Measurements from ENCODE around the gene MRPS6.

MRPS6 gene

GRCh38 chr21:34073032-34073748 lies at the start of gene MRPS6, which contains the start of gene SLC5A3:
MRPS6 (plus strand) TSS chr21:34073578; CDS start chr21:34073701, 123 bp downstream.
SLC5A3 (plus strand) TSS chr21:34073578; CDS start chr21:34095199, 21,621 bp downstream.
- peak; percentile 45 for DNase-seq

- DNase-seq = no peak
These were observed 49.5 kb upstream of the MRPS6 start for GRCh38 chr21:34023691-34024373.

GRCh38 chr21:34024374-34024693 lies 49.0 kb upstream of the MRPS6 start:
- no peak for DNase-seq

- no peak for DNase-seq
These were observed 45.5 kb upstream of the MRPS6 start for GRCh38 chr21:34027721-34028461.

- no peak for DNase-seq
These were observed 43.4 kb upstream of the MRPS6 start for GRCh38 chr21:34029743-34030528.

GRCh38 chr21:34031835-34032370 lies 41.5 kb upstream of the MRPS6 start:
- DNase-seq = no peak

GRCh38 chr21:34034369-34035014 lies 38.9 kb upstream of the MRPS6 start:
- DNase-seq = no peak

GRCh38 chr21:34035619-34036354 lies 37.6 kb upstream of the MRPS6 start:
- no peak for DNase-seq

GRCh38 chr21:34037009-34037795 lies 36.2 kb upstream of the MRPS6 start:
- DNase-seq = no peak

GRCh38 chr21:34039678-34040382 lies 33.5 kb upstream of the MRPS6 start:
- no peak for DNase-seq

GRCh38 chr21:34042735-34043134 lies 30.6 kb upstream of the MRPS6 start:
- DNase-seq = no peak

- DNase-seq = no peak
These were observed 30.0 kb upstream of the MRPS6 start for GRCh38 chr21:34043333-34043732.

- DNase-seq = no peak
These were observed 26.5 kb upstream of the MRPS6 start for GRCh38 chr21:34046917-34047316.

GRCh38 chr21:34047835-34048234 lies 25.5 kb upstream of the MRPS6 start:
- DNase-seq = no peak

GRCh38 chr21:34052171-34052570 lies 21.2 kb upstream of the MRPS6 start:
- no peak for DNase-seq

GRCh38 chr21:34054259-34054658 lies 19.1 kb upstream of the MRPS6 start:
- DNase-seq = no peak

- no peak for DNase-seq
These were observed 17.8 kb upstream of the MRPS6 start for GRCh38 chr21:34055615-34056014.

- DNase-seq = no peak
These were observed 11.4 kb upstream of the MRPS6 start for GRCh38 chr21:34061983-34062382.

GRCh38 chr21:34065027-34065426 lies 8.4 kb upstream of the MRPS6 start:
- no peak for DNase-seq

- DNase-seq = no peak
These were observed 1.7 kb upstream of the MRPS6 start for GRCh38 chr21:34071683-34072082.

All from GOT3 (cell line).